Natural killer cell (primary cell): ENCODE data around the gene OCLN. TPM values are rescaled to one million over a fixed set of nuclear protein-coding genes. Genes with fewer than 3 reads are reported as not detected.
"Not testable (repeated sequence)": the region's sequence is repeated elsewhere in the genome, so short reads cannot be mapped to it uniquely, and the experiment has no call there.

ENCODE experiments used
- ATAC-seq, 3 donors: fragments of 150-1000 bp in 2 of 3; fragments of 200-7000 bp in 1 of 3; cut with Tn5 transposase; 1 replicate in 1 of 3; 2 replicates in 2 of 3; pipeline ENCODE4 v1.10.0; 2021; ENCODE audit warnings: mild to moderate bottlenecking in 2 of 3, moderate library complexity in 2 of 3
- DNase-seq, 2 donors: peaks; one replicate each; pipeline versions ENCODE4 v3.0.0 to v3.0.0-alpha.2; 2013 to 2021; ENCODE audit warnings: mixed read lengths in 1 of 2
- H3K27ac ChIP-seq: one replicate; pipeline ENCODE4 v1.5.1; 2013; ENCODE audit warnings: mild to moderate bottlenecking, low read length
- H3K27me3 ChIP-seq: one replicate; pipeline ENCODE4 v1.6.1; 2013; ENCODE audit warnings: low read length; ENCODE audit not compliant: control insufficient read depth, insufficient read depth
- H3K36me3 ChIP-seq: one replicate; pipeline ENCODE4 v1.6.1; 2013; ENCODE audit warnings: low read length; ENCODE audit not compliant: control insufficient read depth, insufficient read depth
- H3K4me1 ChIP-seq: one replicate; pipeline ENCODE4 v1.6.1; 2013; ENCODE audit warnings: low read length; ENCODE audit not compliant: control insufficient read depth, insufficient read depth
- H3K4me3 ChIP-seq: one replicate; pipeline ENCODE4 v1.5.1; 2013; ENCODE audit warnings: low read length
- H3K9me3 ChIP-seq: one replicate; pipeline ENCODE4 v1.6.1; 2013; ENCODE audit warnings: low read length; ENCODE audit not compliant: control insufficient read depth, insufficient read depth
- H3K27ac Mint-ChIP-seq, 2 donors: one replicate each; pipeline ENCODE4 v1.8.0; 2022; ENCODE audit warnings: mild to moderate bottlenecking in 2 of 2, mixed read lengths in 2 of 2, moderate library complexity in 1 of 2
- H3K27me3 Mint-ChIP-seq, 2 donors: one replicate each; pipeline ENCODE4 v1.8.0; 2022; ENCODE audit warnings: low read depth in 2 of 2, mixed read lengths in 2 of 2
- H3K36me3 Mint-ChIP-seq: one replicate; pipeline ENCODE4 v1.8.0; 2022; ENCODE audit warnings: mixed read lengths
- H3K4me1 Mint-ChIP-seq, 2 donors: one replicate each; pipeline ENCODE4 v1.8.0; 2022; ENCODE audit warnings: mixed read lengths in 2 of 2
- H3K4me3 Mint-ChIP-seq: one replicate; pipeline ENCODE4 v1.8.0; 2022; ENCODE audit warnings: mild to moderate bottlenecking, moderate library complexity, mixed read lengths
- H3K9me3 Mint-ChIP-seq, 2 donors: one replicate each; pipeline ENCODE4 v1.8.0; 2022; ENCODE audit warnings: mixed read lengths in 2 of 2
- WGBS: methylation state at CpG from one replicate; pipeline ENCODE4 v1.1.7; 2013; ENCODE audit warnings: missing lambda C conversion rate; ENCODE audit not compliant: insufficient coverage; 5-methylcytosine and 5-hydroxymethylcytosine counted together
- intact Hi-C: fragments of 100-400 bp; cut with micrococcal nuclease; formaldehyde crosslinking; loops from one replicate; pipeline ENCODE4 v1.14.2; 2022
- total RNA-seq, 4 donors: library from RNA; stranded (reverse); fragments of 120-200 nt in 1 of 4; gene quantifications; one replicate each; pipeline versions ENCODE4 v1.2.3 to v1.2.4, GENCODE V29; 2013 to 2022

OCLN gene
- total RNA-seq, 3 donors from 2014 or later (not counting 1 experiment from before 2014, with no cell fraction given) = 0.68 to 1.8 (median 1.3) TPM

DNA sequence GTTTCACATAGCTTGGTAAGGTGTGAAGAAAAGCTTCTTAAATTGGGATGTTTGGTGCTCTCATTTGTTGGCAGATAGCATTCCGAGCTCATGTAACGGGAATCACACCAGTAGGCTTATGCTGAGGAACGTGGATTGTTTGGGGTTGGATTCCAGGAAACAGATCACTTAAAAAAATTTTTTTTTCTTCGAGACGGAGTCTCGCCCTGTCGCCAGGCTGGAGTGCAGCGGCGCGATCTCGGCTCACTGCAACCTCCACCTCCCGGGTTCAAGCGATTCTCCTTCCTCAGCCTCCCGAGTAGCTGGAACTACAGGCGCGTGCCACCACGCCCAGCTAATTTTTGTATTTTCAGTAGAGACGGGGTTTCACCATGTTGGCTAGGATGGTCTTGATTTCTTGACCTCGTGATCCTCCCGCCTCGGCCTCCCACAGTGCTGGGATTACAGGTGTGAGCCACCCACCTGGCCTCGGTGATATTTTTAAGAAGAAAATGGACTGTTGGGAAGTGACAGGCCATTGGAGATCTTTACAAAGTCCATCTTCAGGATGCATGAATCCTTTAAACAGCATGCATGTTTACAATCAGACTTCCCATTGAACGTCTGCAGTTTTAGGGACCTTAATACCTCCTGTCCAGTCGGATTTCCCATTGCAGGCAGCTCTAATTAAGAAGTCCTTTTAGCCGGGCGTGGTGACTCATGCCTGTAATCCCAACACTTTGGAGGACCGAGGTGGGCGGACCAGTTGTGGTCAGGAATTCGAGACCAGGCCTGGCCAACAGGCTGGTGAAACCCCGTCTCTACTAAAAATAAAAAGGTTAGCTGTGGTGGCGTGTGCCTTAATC, 68.2 kb downstream of the OCLN start:
- H3K4me3 ChIP-seq, H3K36me3 ChIP-seq, ATAC-seq, intact Hi-C loops, H3K36me3 Mint-ChIP-seq, H3K9me3 Mint-ChIP-seq, H3K27me3 ChIP-seq, H3K27ac ChIP-seq, H3K4me1 ChIP-seq, H3K9me3 ChIP-seq, DNase-seq, H3K27me3 Mint-ChIP-seq, H3K4me1 Mint-ChIP-seq: not testable (repeated sequence)
- Mint-ChIP-seq H3K4me3 (peak overlapping the region; percentile 60), H3K27ac (peak overlapping the region in 1 of 2 donors; percentile 92)
- WGBS = 77% methylated on average over 4 of the region's 31 CpGs

DNA sequence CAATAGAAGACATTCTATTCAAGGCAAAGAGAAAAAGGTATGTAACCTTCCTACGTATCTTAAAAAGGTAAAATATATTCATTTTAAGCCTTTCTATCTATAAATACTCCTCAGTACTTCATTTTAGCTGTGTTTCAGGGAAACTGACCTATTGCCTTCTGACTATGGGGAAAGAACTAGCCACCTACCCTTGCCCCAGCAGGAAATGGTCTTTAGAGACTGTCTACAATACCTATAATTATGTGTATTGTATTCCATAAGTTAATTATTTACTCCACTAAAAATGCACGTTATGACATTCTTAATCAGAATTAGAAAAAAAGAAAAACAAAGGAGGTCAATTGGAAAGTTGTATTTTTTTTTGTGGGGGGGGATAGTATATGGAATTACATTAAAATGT, 73.6 kb downstream of the OCLN start:
- H3K36me3 Mint-ChIP-seq, H3K4me3 Mint-ChIP-seq, H3K9me3 ChIP-seq, DNase-seq, intact Hi-C loops, H3K36me3 ChIP-seq, H3K27me3 ChIP-seq, H3K4me1 ChIP-seq, H3K27ac Mint-ChIP-seq, H3K9me3 Mint-ChIP-seq, H3K4me1 Mint-ChIP-seq, ATAC-seq, H3K27me3 Mint-ChIP-seq, H3K4me3 ChIP-seq, H3K27ac ChIP-seq: not testable (repeated sequence)
- WGBS = no CpG with 5 or more reads among the region's 2 CpGs

DNA sequence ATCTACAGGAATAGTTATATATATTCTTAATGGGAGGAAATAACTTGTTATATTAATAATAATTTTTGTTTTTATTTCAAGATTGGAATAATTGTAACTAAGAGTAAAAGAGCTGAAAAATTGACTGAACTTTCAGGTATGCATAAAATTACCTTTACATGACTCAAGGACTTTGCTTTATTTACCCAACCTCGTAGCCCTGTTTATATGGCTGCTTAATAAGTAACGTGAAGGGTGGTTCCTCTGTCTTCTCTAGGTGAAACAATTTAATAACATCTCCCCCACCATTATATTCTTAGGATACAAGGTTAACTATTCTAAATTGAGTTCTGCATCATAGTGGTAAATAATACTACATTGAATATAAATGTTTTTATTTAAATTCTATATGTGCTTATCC, 75.5 kb downstream of the OCLN start:
- not testable (repeated sequence) for H3K36me3 Mint-ChIP-seq

DNA sequence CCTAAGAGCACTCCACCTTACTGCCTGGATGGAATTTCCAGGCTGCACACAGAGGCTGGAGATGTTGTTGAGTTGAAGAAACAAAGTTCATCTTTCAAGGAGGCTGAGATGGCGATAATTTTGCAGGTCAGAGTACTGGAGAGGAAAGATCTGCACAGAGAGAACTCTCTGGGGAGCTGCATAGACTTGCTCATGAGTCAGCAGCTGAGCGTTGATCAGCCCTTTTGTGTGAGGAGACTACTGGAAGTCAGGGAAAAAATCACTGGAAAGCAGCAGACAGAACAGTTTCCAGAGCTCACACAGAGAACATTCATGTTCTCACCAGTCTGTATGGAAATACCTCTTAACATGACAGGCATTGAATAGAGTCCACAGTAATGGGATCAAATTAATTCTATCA, 90.8 kb downstream of the OCLN start:
- H3K36me3 Mint-ChIP-seq, H3K9me3 ChIP-seq, DNase-seq, ATAC-seq, H3K9me3 Mint-ChIP-seq, H3K4me3 ChIP-seq, H3K27ac Mint-ChIP-seq, H3K27me3 Mint-ChIP-seq, H3K27ac ChIP-seq, H3K27me3 ChIP-seq, H3K4me1 Mint-ChIP-seq, H3K4me1 ChIP-seq, intact Hi-C loops, H3K4me3 Mint-ChIP-seq, H3K36me3 ChIP-seq: not testable (repeated sequence)
- no CpG with 5 or more reads among the region's 2 CpGs for WGBS

More for the DNA sequence above, 75.5 kb downstream of the OCLN start:
- H3K36me3 ChIP-seq, H3K27me3 Mint-ChIP-seq, ATAC-seq, H3K9me3 Mint-ChIP-seq, H3K4me3 ChIP-seq, H3K27ac Mint-ChIP-seq, H3K9me3 ChIP-seq, H3K4me1 ChIP-seq, intact Hi-C loops, H3K27ac ChIP-seq, H3K27me3 ChIP-seq, H3K4me3 Mint-ChIP-seq, DNase-seq, H3K4me1 Mint-ChIP-seq: not testable (repeated sequence)
- WGBS = no CpG with 5 or more reads among the region's 2 CpGs

DNA sequence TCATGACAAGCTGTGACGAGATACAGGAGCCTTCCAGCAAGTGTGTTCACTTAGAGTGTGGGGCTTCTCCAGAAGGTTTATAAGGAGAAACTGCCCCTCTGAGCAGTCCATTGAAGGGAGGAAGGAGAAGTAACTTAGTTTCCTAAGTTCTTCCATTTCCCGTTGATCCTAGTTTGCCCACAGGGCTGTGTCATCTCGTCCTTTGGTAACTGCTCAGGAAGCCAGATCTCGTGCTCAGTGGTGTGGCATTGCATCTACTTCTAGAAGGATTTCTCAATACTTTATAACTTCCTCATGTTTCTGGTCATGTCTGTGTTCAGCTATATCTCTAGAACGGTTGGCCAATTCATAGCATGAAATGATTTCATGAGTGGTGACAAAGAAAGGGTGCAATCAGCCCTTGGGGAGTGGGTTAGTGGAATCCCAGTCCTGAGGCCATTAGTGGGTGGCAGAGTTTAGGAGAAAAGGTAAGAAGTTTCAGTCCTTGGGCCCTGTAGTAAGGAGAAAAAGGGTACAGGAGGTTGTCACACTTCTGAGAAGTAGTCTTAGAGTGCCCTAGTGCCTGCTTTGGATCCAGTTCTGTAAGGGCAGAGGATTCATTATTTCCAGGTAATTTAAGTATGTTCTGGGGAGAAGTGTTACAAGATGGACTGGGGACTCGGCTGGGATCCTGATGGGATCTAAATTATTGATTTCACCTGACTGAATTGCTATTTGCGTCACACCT, 103.7 kb downstream of the OCLN start:
- ATAC-seq = peak in 2 of 3 donors; percentile 21 to 80
- H3K27me3 Mint-ChIP-seq, DNase-seq, H3K27ac ChIP-seq, H3K9me3 ChIP-seq, H3K9me3 Mint-ChIP-seq, intact Hi-C loops, H3K4me1 Mint-ChIP-seq, H3K27ac Mint-ChIP-seq, H3K36me3 Mint-ChIP-seq, H3K4me1 ChIP-seq, H3K4me3 Mint-ChIP-seq, H3K4me3 ChIP-seq, H3K27me3 ChIP-seq, H3K36me3 ChIP-seq: not testable (repeated sequence)
- no CpG with 5 or more reads among the region's 7 CpGs for WGBS

DNA sequence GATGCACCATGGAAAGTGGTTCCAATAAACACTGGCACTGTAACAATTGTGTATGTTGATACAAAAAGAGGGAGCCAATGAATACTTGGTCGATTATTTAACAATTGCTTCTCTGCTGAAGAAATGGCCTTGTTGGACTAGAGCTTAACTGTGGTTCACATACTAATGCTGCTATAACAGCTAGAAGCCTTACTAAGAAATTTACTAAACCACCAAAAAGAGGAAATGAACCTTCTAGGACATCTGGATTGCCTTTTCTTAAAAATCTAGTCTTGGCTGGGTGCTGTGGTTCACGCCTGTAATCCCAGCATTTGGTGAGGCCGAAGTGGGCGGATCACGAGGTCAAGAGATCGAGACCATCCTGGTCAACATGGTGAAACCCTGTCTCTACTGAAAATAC, 109.4 kb downstream of the OCLN start:
- H3K27me3 Mint-ChIP-seq, H3K4me3 ChIP-seq, intact Hi-C loops, H3K27ac ChIP-seq, H3K9me3 ChIP-seq, H3K36me3 Mint-ChIP-seq, H3K36me3 ChIP-seq, H3K9me3 Mint-ChIP-seq, H3K4me1 ChIP-seq, H3K27me3 ChIP-seq, ATAC-seq, DNase-seq, H3K4me1 Mint-ChIP-seq, H3K4me3 Mint-ChIP-seq, H3K27ac Mint-ChIP-seq: not testable (repeated sequence)
- no CpG with 5 or more reads among the region's 6 CpGs for WGBS

DNA sequence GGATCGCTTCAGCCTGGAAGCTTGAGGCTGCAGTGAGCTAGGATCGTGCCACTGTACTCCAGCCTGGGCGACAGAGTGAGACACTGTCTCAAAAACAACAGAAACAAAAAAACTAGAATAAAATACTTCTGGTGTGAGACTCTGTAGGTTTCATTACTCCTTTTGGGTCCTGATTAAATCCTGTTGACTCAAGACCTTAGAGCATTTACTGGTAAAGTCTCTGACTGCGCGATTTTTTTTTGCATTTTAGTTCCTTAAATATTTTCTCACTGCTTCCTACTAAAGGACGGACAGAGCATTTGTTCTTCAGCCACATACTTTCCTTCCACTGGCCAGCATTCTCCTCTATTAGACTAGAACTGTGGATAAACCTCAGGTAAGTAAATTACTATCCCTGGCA, 114.2 kb downstream of the OCLN start:
- H3K9me3 Mint-ChIP-seq, H3K36me3 Mint-ChIP-seq, H3K4me1 Mint-ChIP-seq, intact Hi-C loops, H3K4me3 ChIP-seq, H3K27me3 Mint-ChIP-seq, DNase-seq, H3K27ac Mint-ChIP-seq, H3K27me3 ChIP-seq, H3K9me3 ChIP-seq, H3K4me3 Mint-ChIP-seq, H3K27ac ChIP-seq, ATAC-seq, H3K36me3 ChIP-seq, H3K4me1 ChIP-seq: not testable (repeated sequence)
- WGBS = no CpG with 5 or more reads among the region's 6 CpGs
